Measurements from ENCODE around the gene PLB1. TPM values are rescaled to one million over a fixed set of nuclear protein-coding genes. Genes with fewer than 3 reads are reported as not detected.

PLB1 gene
- total RNA-seq, 4 donors from 2014 or later = 1.1 to 6.5 (median 2.3) TPM

DNA sequence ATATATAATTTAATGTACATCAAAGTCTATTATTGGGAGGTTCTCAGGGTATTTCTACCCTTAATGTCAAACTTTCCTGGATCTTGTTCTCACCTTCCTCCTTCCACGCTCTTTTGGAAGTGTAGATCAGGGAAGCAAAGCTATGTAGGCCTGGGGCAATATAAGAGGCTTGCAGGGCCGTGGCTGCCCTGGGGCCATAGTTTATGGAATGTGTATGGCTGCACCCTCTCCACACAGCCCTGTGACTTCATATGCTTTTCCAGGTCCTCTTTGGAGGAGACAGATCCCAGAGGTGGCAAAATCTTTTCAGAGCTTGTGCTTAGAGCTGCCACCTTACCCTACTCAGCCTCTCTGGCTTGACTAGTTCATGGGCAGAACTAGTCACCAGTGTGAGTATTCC lies 82.9 kb downstream of the PLB1 start:
- Histone ChIP-seq H3K4me3 (no peak overlapping the region), H3K27ac (no peak overlapping the region), H3K4me1 (peaks cover 4 to 6% (median 5%) of the 10 kb centered on the region in 3 donors), H3K27me3 (no peaks in the 10 kb centered on the region), H3K36me3 (no peaks in the 10 kb centered on the region), H3K9me3 (no peaks in the 10 kb centered on the region)
- DNase-seq = no peak
- 77 to 78% methylated on average over 2 of the region's 2 CpGs for WGBS, 2 donors
- TF ChIP-seq CTCF (IDR thresholded peaks at IDR 0.05) = no peak
- no peak for TF ChIP-seq POLR2A (IDR thresholded peaks at IDR 0.05)
- intact Hi-C loops (cut with DNase I) = no loop called here

DNA sequence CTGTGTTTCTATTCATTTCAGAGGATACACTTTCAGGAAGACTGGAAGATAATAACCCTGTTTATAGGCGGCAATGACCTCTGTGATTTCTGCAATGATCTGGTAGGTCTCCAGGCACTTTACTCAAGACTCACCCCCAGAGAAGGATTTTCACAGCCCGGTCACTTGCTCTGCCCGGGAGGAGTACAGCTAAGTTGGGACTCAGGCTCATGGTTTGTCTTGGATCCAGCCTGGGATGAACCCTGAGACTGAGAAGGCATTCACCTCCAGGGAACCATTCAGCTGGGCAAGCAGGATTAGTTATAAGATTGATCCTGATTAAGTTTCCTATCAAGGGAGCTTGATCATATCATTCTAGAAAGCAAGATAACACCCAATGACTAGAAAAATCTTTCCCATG lies 83.7 kb downstream of the PLB1 start:
- no peak overlapping the region for H3K27ac ChIP-seq
- H3K4me1 ChIP-seq = peaks cover 11 to 14% (median 12%) of the 10 kb centered on the region in 3 donors
- H3K4me3 ChIP-seq = no peak overlapping the region
- intact Hi-C loops (cut with DNase I) = no loop called here
- WGBS, 2 donors = 90 to 100% methylated on average over 3 of the region's 3 CpGs
- TF ChIP-seq POLR2A (IDR thresholded peaks at IDR 0.05) (no peak), CTCF (IDR thresholded peaks at IDR 0.05) (no peak)
- H3K36me3 ChIP-seq = no peaks in the 10 kb centered on the region
- no peak for DNase-seq
- H3K9me3 ChIP-seq = no peaks in the 10 kb centered on the region
- no peaks in the 10 kb centered on the region for H3K27me3 ChIP-seq

DNA sequence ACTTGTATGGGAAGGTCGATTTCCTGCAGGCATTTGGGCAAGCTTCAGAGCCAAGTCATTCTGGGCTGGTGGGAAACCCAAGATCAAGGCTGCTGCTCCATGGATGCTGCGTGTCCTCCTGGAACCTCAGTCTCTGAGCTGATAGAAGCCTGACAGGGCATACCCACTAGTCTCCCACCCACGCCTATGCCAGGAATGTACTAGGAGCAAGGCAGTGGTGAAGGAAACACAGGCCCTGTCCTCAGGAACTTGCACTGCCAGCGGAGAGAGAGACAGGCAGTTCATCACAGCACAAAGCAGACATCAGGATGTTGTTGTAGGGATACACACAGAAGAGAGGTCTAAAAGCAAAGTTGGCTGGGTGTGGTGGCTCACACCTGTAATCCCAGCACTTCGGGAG lies 84.2 kb downstream of the PLB1 start:
- H3K4me3 ChIP-seq = no peak overlapping the region
- TF ChIP-seq POLR2A (IDR thresholded peaks at IDR 0.05) = no peak
- no peak for TF ChIP-seq CTCF (IDR thresholded peaks at IDR 0.05)
- H3K4me1 ChIP-seq = peaks cover 13 to 19% (median 17%) of the 10 kb centered on the region in 3 donors
- no peak overlapping the region for H3K27ac ChIP-seq
- H3K36me3 ChIP-seq = no peaks in the 10 kb centered on the region
- no peaks in the 10 kb centered on the region for H3K9me3 ChIP-seq
- WGBS, 2 donors = 87 to 90% methylated on average over 2 to 3 of the region's 5 CpGs
- intact Hi-C loops (cut with DNase I) = no loop called here
- DNase-seq = no peak
- no peaks in the 10 kb centered on the region for H3K27me3 ChIP-seq

DNA sequence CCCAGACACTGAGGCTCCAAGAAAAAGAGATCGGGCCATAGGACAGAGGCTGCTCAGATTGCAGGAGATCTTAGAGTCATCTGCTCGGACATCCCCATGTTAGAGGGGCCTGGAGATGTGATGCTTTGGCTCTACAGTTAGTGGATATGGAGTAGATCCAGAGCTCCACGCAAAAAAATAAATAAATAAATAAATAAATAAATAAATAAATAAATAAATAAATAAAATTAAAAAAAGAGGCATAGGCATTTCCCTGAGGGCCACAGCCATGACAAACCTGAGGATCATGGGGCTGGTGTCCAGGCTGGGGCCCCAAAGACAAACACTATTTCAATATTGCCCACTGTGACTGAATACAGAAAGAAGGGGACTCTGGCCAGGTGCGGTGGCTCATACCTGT lies 85.5 kb downstream of the PLB1 start:
- Histone ChIP-seq H3K27me3 (no peaks in the 10 kb centered on the region), H3K27ac (no peak overlapping the region), H3K9me3 (no peaks in the 10 kb centered on the region), H3K4me1 (peaks cover 13 to 21% (median 17%) of the 10 kb centered on the region in 3 donors), H3K4me3 (no peak overlapping the region), H3K36me3 (no peaks in the 10 kb centered on the region)
- TF ChIP-seq POLR2A (IDR thresholded peaks at IDR 0.05) (no peak), CTCF (IDR thresholded peaks at IDR 0.05) (no peak)
- intact Hi-C loops (cut with DNase I) = no loop called here
- no peak for DNase-seq
- WGBS, 2 donors = 90 to 98% methylated on average over 4 of the region's 4 CpGs

GRCh38 chr2:28582152-28582551 lies 86.3 kb downstream of the PLB1 start:
- Histone ChIP-seq H3K27me3 (no peaks in the 10 kb centered on the region), H3K4me1 (peaks cover 13 to 21% (median 17%) of the 10 kb centered on the region in 3 donors), H3K36me3 (no peaks in the 10 kb centered on the region), H3K9me3 (no peaks in the 10 kb centered on the region), H3K27ac (no peak overlapping the region), H3K4me3 (no peak overlapping the region)
- TF ChIP-seq POLR2A (IDR thresholded peaks at IDR 0.05) = no peak
- no peak for TF ChIP-seq CTCF (IDR thresholded peaks at IDR 0.05)
- intact Hi-C loops (cut with DNase I) = no loop called here
- DNase-seq = no peak
- WGBS, 2 donors = 70 to 77% methylated on average over 2 to 5 of the region's 6 CpGs

Measured in esophagus squamous epithelium (tissue), 5 donors.